ENCODE data around the gene OTOA. TPM values are rescaled to one million over a fixed set of nuclear protein-coding genes. Genes with fewer than 3 reads are reported as not detected.
"Not testable (repeated sequence)": the region's sequence is repeated elsewhere in the genome, so short reads cannot be mapped to it uniquely, and the experiment has no call there.

The OTOA gene
- total RNA-seq, 1 donor from 2014 or later: 0.04 TPM

GRCh38 chr16:21722771-21723455, 59.1 kb downstream of the OTOA start:
- peak; percentile 38 for ATAC-seq

- ATAC-seq: no peak
These were observed 59.8 kb downstream of the OTOA start for GRCh38 chr16:21723532-21723931.

GRCh38 chr16:21727344-21727743, 63.6 kb downstream of the OTOA start:
- ATAC-seq: no peak

GRCh38 chr16:21731233-21731632, 67.5 kb downstream of the OTOA start:
- ATAC-seq: not testable (repeated sequence)

- not testable (repeated sequence) for ATAC-seq
These were observed 76.9 kb downstream of the OTOA start for GRCh38 chr16:21740637-21741036.

GRCh38 chr16:21756192-21757079, 92.7 kb downstream of the OTOA start:
- ATAC-seq: not testable (repeated sequence)

- peak; percentile 90 for ATAC-seq
These were observed 93.4 kb downstream of the OTOA start for GRCh38 chr16:21757080-21757671.

- not testable (repeated sequence) for ATAC-seq
These were observed 104.5 kb downstream of the OTOA start for GRCh38 chr16:21768280-21768679.

- not testable (repeated sequence) for ATAC-seq
These were observed 105.0 kb downstream of the OTOA start for GRCh38 chr16:21768810-21769209.

- ATAC-seq: peak; percentile 87
These were observed 105.5 kb downstream of the OTOA start for GRCh38 chr16:21769284-21769683.

GRCh38 chr16:21770584-21770983, 106.8 kb downstream of the OTOA start:
- ATAC-seq: peak; percentile 81

GRCh38 chr16:21772547-21773206, 108.9 kb downstream of the OTOA start:
- ATAC-seq: not testable (repeated sequence)

- ATAC-seq: not testable (repeated sequence)
These were observed 109.4 kb downstream of the OTOA start for GRCh38 chr16:21773207-21773553.

GRCh38 chr16:21780525-21780924, 116.8 kb downstream of the OTOA start:
- ATAC-seq: peak; percentile 40

- ATAC-seq: peak; percentile 91
These were observed 126.7 kb downstream of the OTOA start for GRCh38 chr16:21790506-21790905.

GRCh38 chr16:21793310-21793709, 129.5 kb downstream of the OTOA start:
- peak; percentile 5 for ATAC-seq

- not testable (repeated sequence) for ATAC-seq
These were observed 134.8 kb downstream of the OTOA start for GRCh38 chr16:21798601-21799000.

GRCh38 chr16:21801538-21802374, 138.0 kb downstream of the OTOA start:
- ATAC-seq: peak; percentile 68

- ATAC-seq: not testable (repeated sequence)
These were observed 138.6 kb downstream of the OTOA start for GRCh38 chr16:21802375-21802663.
